Choroid plexus epithelial cell (primary cell): ENCODE results near the gene NRG2.

ENCODE experiments used
- DNase-seq: peaks from one replicate; pipeline ENCODE4 v3.0.0-alpha.2; 2010; ENCODE audit warnings: low read depth
- H3K4me3 ChIP-seq: 2 replicates; pipeline ENCODE4 v1.5.1; 2011; ENCODE audit warnings: low read depth, mild to moderate bottlenecking, control low read depth, low read length, moderate library complexity
- CTCF ChIP-seq: conservative IDR thresholded peaks from 2 replicates; pipeline ENCODE4 v1.5.1; 2011; ENCODE audit warnings: low read depth, mild to moderate bottlenecking, control low read depth, inconsistent platforms, low read length, moderate library complexity

The NRG2 gene

GRCh38 chr5:139960723-139961383 is 82.2 kb downstream of the NRG2 start:
- H3K4me3 ChIP-seq, result no peak overlapping the region
- no peak for TF ChIP-seq CTCF
- no peak for DNase-seq

GRCh38 chr5:139958432-139959148 is 84.5 kb downstream of the NRG2 start:
- no peak overlapping the region for H3K4me3 ChIP-seq
- no peak for TF ChIP-seq CTCF
- DNase-seq, result no peak

GRCh38 chr5:139956342-139956741 is 86.8 kb downstream of the NRG2 start:
- TF ChIP-seq CTCF, result no peak
- no peak overlapping the region for H3K4me3 ChIP-seq
- DNase-seq, result no peak

GRCh38 chr5:139955616-139956273 is 87.4 kb downstream of the NRG2 start:
- no peak overlapping the region for H3K4me3 ChIP-seq
- no peak for TF ChIP-seq CTCF

GRCh38 chr5:139955053-139955605 is 88.0 kb downstream of the NRG2 start:
- no peak overlapping the region for H3K4me3 ChIP-seq
- no peak for TF ChIP-seq CTCF
- no peak for DNase-seq

More at GRCh38 chr5:139955616-139956273, 87.4 kb downstream of the NRG2 start:
- DNase-seq, result peak; percentile 29

GRCh38 chr5:139954462-139954861 is 88.6 kb downstream of the NRG2 start:
- no peak for DNase-seq
- no peak for TF ChIP-seq CTCF

More at GRCh38 chr5:139954462-139954861, 88.6 kb downstream of the NRG2 start:
- H3K4me3 ChIP-seq, result no peak overlapping the region
